ENCODE data around the gene CELSR1. TPM values are rescaled to one million over a fixed set of nuclear protein-coding genes. Genes with fewer than 3 reads are reported as not detected.

Gene CELSR1
- total RNA-seq, 2 donors from 2014 or later: 1.5 to 6.7 TPM

- Histone ChIP-seq H3K36me3 (no peaks in the 10 kb centered on the region), H3K27me3 (replicated peaks; ENCODE audit: insufficient read depth) (no peaks in the 10 kb centered on the region), H3K27ac (no peak overlapping the region), H3K9me3 (no peaks in the 10 kb centered on the region), H3K4me3 (no peak overlapping the region), H3K4me1 (ENCODE audit: control insufficient read depth in 1 of 2, low read depth in 2 of 2) (no peaks in the 10 kb centered on the region)
- no peak for DNase-seq (ENCODE audit: low spot score)
- TF ChIP-seq CTCF (IDR thresholded peaks at IDR 0.05): no peak
- ATAC-seq (ENCODE audit: insufficient number of reproducible peaks, low FRiP score, low read depth): no peak
Observed at GRCh38 chr22:46482056-46482675, 55.3 kb downstream of the CELSR1 start.

DNA sequence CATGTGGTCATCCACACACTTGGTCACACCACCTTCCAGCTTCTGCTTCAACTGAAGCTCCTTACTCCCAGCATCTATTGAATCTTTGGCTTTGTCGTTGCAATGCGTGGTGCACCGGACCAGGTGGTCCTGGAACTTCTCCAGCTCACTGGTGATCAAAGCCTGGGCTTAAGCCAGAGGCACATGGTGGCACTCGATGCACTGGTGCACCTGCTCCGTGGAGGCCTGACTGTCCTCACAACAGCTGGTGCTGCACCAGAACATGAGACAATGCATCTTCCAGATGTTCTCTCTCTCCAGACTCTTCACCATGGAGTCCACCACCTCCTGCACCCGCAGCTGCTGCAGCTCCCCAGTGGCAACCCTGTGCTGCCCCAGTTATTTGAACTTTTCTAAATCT, 56.0 kb downstream of the CELSR1 start:
- Histone ChIP-seq H3K36me3 (no peaks in the 10 kb centered on the region), H3K9me3 (no peaks in the 10 kb centered on the region), H3K27ac (no peak overlapping the region), H3K4me3 (no peak overlapping the region), H3K4me1 (ENCODE audit: control insufficient read depth in 1 of 2, low read depth in 2 of 2) (no peaks in the 10 kb centered on the region), H3K27me3 (replicated peaks; ENCODE audit: insufficient read depth) (no peaks in the 10 kb centered on the region)
- DNase-seq (ENCODE audit: low spot score): no peak
- TF ChIP-seq CTCF (IDR thresholded peaks at IDR 0.05): no peak
- ATAC-seq (ENCODE audit: insufficient number of reproducible peaks, low FRiP score, low read depth): no peak

DNA sequence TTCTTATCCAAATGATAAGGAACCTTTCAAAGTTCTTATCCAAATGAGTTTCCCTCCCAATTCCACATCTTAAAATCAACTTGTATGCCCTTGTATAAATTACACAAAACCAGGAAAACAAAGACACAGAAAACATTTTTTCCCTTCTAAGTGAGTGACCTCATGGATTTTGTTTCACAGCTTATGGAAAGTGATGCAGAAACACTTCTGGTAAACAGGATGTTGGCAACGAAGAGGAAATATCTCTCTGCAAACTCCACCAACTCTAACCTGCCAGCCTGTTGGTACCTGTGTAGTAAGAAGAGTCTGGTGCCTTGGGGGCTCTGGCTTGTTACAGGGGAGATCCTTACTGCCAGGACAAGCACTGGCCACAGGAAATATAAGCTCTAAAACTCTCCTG, 57.0 kb downstream of the CELSR1 start:
- no peaks in the 10 kb centered on the region for H3K4me1 ChIP-seq (ENCODE audit: control insufficient read depth in 1 of 2, low read depth in 2 of 2)
- no peaks in the 10 kb centered on the region for H3K27me3 ChIP-seq (replicated peaks; ENCODE audit: insufficient read depth)
- H3K27ac ChIP-seq: no peak overlapping the region
- H3K4me3 ChIP-seq: no peak overlapping the region
- DNase-seq (ENCODE audit: low spot score) (no peak), ATAC-seq (ENCODE audit: insufficient number of reproducible peaks, low FRiP score, low read depth) (no peak)
- H3K9me3 ChIP-seq: peaks cover 3% of the 10 kb centered on the region
- no peaks in the 10 kb centered on the region for H3K36me3 ChIP-seq
- TF ChIP-seq CTCF (IDR thresholded peaks at IDR 0.05): no peak

DNA sequence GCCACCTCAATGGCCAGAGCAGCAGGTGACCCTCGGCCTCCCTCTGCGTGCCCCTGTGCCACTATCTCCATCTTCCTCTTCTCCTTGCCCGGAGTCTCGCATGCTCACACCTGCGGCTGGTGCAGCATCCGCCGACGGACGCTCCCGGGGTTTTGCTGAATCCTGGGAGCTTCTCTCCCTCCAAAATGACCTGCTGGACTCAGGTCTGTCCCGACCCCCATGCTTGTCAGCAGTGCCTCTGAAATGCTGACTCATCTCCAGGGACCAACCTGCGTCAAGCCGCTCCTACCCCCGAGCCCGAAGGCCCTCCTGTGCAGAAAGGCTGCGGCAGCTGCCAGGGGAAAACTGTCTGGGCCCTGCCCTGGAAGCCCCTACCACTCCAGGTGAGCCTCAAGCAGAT, 58.4 kb downstream of the CELSR1 start:
- Histone ChIP-seq H3K27me3 (replicated peaks; ENCODE audit: insufficient read depth) (no peaks in the 10 kb centered on the region), H3K27ac (no peak overlapping the region), H3K9me3 (peaks cover 3% of the 10 kb centered on the region), H3K36me3 (no peaks in the 10 kb centered on the region), H3K4me1 (ENCODE audit: control insufficient read depth in 1 of 2, low read depth in 2 of 2) (no peaks in the 10 kb centered on the region), H3K4me3 (no peak overlapping the region)
- DNase-seq (ENCODE audit: low spot score): no peak
- no peak for TF ChIP-seq CTCF (IDR thresholded peaks at IDR 0.05)
- no peak for ATAC-seq (ENCODE audit: insufficient number of reproducible peaks, low FRiP score, low read depth)

GRCh38 chr22:46478083-46478551, 59.3 kb downstream of the CELSR1 start:
- Histone ChIP-seq H3K36me3 (no peaks in the 10 kb centered on the region), H3K4me1 (ENCODE audit: control insufficient read depth in 1 of 2, low read depth in 2 of 2) (no peaks in the 10 kb centered on the region), H3K27me3 (replicated peaks; ENCODE audit: insufficient read depth) (no peaks in the 10 kb centered on the region), H3K9me3 (peaks cover 3% of the 10 kb centered on the region), H3K4me3 (no peak overlapping the region), H3K27ac (no peak overlapping the region)
- DNase-seq (ENCODE audit: low spot score) (no peak), ATAC-seq (ENCODE audit: insufficient number of reproducible peaks, low FRiP score, low read depth) (no peak)
- no peak for TF ChIP-seq CTCF (IDR thresholded peaks at IDR 0.05)

Data from thoracic aorta (tissue), 2 donors.